Astrocyte (in vitro differentiated cells and primary cell): Measurements from ENCODE around the gene ZNF2. TPM values are rescaled to one million over a fixed set of nuclear protein-coding genes. Genes with fewer than 3 reads are reported as not detected.

ENCODE experiments used
- DNase-seq: peaks from one replicate; pipeline ENCODE4 v3.0.0-alpha.2; 2010; ENCODE audit warnings: low read depth
- FAIRE-seq: peaks from 2 replicates; lab custom pipeline; 2011; peaks lifted over from hg19 to GRCh38; lab: Jason Lieb, UNC
- H2AFZ ChIP-seq: 2 replicates; pipeline ENCODE4 v1.6.0; 2012; ENCODE audit warnings: low read depth, low read length, inconsistent platforms
- H3K27ac ChIP-seq: 2 replicates; pipeline ENCODE4 v1.5.1; 2011; ENCODE audit warnings: low read depth, low read length, inconsistent platforms
- H3K27me3 ChIP-seq: 2 replicates; pipeline ENCODE4 v1.6.0; 2011; ENCODE audit warnings: low read length, inconsistent platforms; ENCODE audit not compliant: insufficient read depth
- H3K36me3 ChIP-seq: 2 replicates; pipeline ENCODE4 v1.5.1; 2011; ENCODE audit warnings: low read length, inconsistent platforms; ENCODE audit not compliant: insufficient read depth
- H3K4me1 ChIP-seq: 2 replicates; pipeline ENCODE4 v1.5.1; 2011; ENCODE audit warnings: low read length, inconsistent platforms; ENCODE audit not compliant: insufficient read depth
- H3K4me2 ChIP-seq: 2 replicates; pipeline ENCODE4 v1.6.0; 2012; ENCODE audit warnings: low read length, inconsistent platforms
- H3K4me3 ChIP-seq: 2 replicates; pipeline ENCODE4 v1.5.1; 2011; ENCODE audit warnings: low read depth, mild to moderate bottlenecking, low read length, inconsistent platforms; ENCODE audit not compliant: insufficient read depth
- H3K79me2 ChIP-seq: 2 replicates; pipeline ENCODE4 v1.6.0; 2012; ENCODE audit warnings: mild to moderate bottlenecking, low read length, inconsistent platforms; ENCODE audit not compliant: insufficient read depth
- H3K9ac ChIP-seq: 2 replicates; pipeline ENCODE4 v1.6.0; 2012; ENCODE audit warnings: mild to moderate bottlenecking, low read length, inconsistent platforms
- H3K9me3 ChIP-seq: 2 replicates; pipeline ENCODE4 v1.5.1; 2012; ENCODE audit warnings: low read depth, mild to moderate bottlenecking, low read length, inconsistent platforms; ENCODE audit not compliant: insufficient read depth
- H4K20me1 ChIP-seq: 2 replicates; pipeline ENCODE4 v1.6.0; 2012; ENCODE audit warnings: low read length, inconsistent platforms; ENCODE audit not compliant: insufficient read depth
- H3K27ac Mint-ChIP-seq: one replicate; pipeline ENCODE4 v1.8.0; 2021; ENCODE audit warnings: mild to moderate bottlenecking, mixed read lengths; ENCODE audit not compliant: unreplicated experiment
- H3K27me3 Mint-ChIP-seq: one replicate; pipeline ENCODE4 v1.8.0; 2021; ENCODE audit warnings: low read depth, mixed read lengths; ENCODE audit not compliant: unreplicated experiment
- H3K36me3 Mint-ChIP-seq: one replicate; pipeline ENCODE4 v1.8.0; 2021; ENCODE audit warnings: low read depth, mixed read lengths; ENCODE audit not compliant: unreplicated experiment
- H3K4me1 Mint-ChIP-seq: one replicate; pipeline ENCODE4 v1.8.0; 2021; ENCODE audit warnings: low read depth, mixed read lengths; ENCODE audit not compliant: unreplicated experiment
- H3K4me3 Mint-ChIP-seq: one replicate; pipeline ENCODE4 v1.8.0; 2021; ENCODE audit warnings: mild to moderate bottlenecking, moderate library complexity, mixed read lengths; ENCODE audit not compliant: unreplicated experiment
- H3K9me3 Mint-ChIP-seq: one replicate; pipeline ENCODE4 v1.8.0; 2021; ENCODE audit warnings: mild to moderate bottlenecking, mixed read lengths; ENCODE audit not compliant: unreplicated experiment
- EZH2 ChIP-seq: IDR thresholded peaks from 2 replicates; pipeline ENCODE4 v1.6.1; 2012; ENCODE audit warnings: mild to moderate bottlenecking, low read length, inconsistent platforms; ENCODE audit not compliant: insufficient read depth
- total RNA-seq: library from RNA; stranded (reverse); gene quantifications from 2 replicates; pipeline ENCODE4 v1.2.1, GENCODE V29; 2021
- TF ChIP-seq, protein P1 (sequence below): IDR thresholded peaks from 2 replicates; pipeline ENCODE4 v1.5.1; 2011; ENCODE audit warnings: low read depth, mild to moderate bottlenecking, inconsistent platforms, low read length, moderate library complexity; ENCODE audit not compliant: insufficient read depth

Gene ZNF2
- total RNA-seq, 1 donor from 2014 or later, result 4.1 TPM

- Mint-ChIP-seq H3K36me3 (no peaks in the 10 kb centered on the region), H3K4me3 (no peak overlapping the region), H3K9me3 (peaks cover 17% of the 10 kb centered on the region), H3K27ac (peak overlapping the region; percentile 12), H3K27me3 (peaks cover 10% of the 10 kb centered on the region), H3K4me1 (no peaks in the 10 kb centered on the region)
- DNase-seq (peak; percentile 46), FAIRE-seq (no peak)
- H3K36me3 ChIP-seq, result no peaks in the 10 kb centered on the region
- no peak overlapping the region for H3K9ac ChIP-seq
- H4K20me1 ChIP-seq, result no peaks in the 10 kb centered on the region
- H3K9me3 ChIP-seq, result no peaks in the 10 kb centered on the region
- no peak for TF ChIP-seq EZH2
- TF ChIP-seq, protein P1, sequence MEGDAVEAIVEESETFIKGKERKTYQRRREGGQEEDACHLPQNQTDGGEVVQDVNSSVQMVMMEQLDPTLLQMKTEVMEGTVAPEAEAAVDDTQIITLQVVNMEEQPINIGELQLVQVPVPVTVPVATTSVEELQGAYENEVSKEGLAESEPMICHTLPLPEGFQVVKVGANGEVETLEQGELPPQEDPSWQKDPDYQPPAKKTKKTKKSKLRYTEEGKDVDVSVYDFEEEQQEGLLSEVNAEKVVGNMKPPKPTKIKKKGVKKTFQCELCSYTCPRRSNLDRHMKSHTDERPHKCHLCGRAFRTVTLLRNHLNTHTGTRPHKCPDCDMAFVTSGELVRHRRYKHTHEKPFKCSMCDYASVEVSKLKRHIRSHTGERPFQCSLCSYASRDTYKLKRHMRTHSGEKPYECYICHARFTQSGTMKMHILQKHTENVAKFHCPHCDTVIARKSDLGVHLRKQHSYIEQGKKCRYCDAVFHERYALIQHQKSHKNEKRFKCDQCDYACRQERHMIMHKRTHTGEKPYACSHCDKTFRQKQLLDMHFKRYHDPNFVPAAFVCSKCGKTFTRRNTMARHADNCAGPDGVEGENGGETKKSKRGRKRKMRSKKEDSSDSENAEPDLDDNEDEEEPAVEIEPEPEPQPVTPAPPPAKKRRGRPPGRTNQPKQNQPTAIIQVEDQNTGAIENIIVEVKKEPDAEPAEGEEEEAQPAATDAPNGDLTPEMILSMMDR, result peak; percentile 79
- H3K79me2 ChIP-seq, result no peaks in the 10 kb centered on the region
- no peak overlapping the region for H3K4me3 ChIP-seq
- H3K27ac ChIP-seq, result no peak overlapping the region
- no peaks in the 10 kb centered on the region for H3K4me1 ChIP-seq
- no peak overlapping the region for H2AFZ ChIP-seq
- no peak overlapping the region for H3K4me2 ChIP-seq
- H3K27me3 ChIP-seq, result no peaks in the 10 kb centered on the region
These were observed 66.1 kb downstream of the ZNF2 start for GRCh38 chr2:95231723-95232122.

GRCh38 chr2:95232232-95232631 is 66.6 kb downstream of the ZNF2 start:
- Mint-ChIP-seq H3K36me3 (no peaks in the 10 kb centered on the region), H3K4me1 (no peaks in the 10 kb centered on the region), H3K9me3 (peaks cover 17% of the 10 kb centered on the region), H3K27ac (no peak overlapping the region), H3K4me3 (no peak overlapping the region), H3K27me3 (peaks cover 10% of the 10 kb centered on the region)
- Histone ChIP-seq H4K20me1 (no peaks in the 10 kb centered on the region), H3K27me3 (no peaks in the 10 kb centered on the region), H3K4me1 (no peaks in the 10 kb centered on the region), H2AFZ (no peak overlapping the region), H3K27ac (no peak overlapping the region), H3K79me2 (no peaks in the 10 kb centered on the region), H3K9me3 (no peaks in the 10 kb centered on the region), H3K4me2 (no peak overlapping the region), H3K4me3 (no peak overlapping the region), H3K36me3 (no peaks in the 10 kb centered on the region), H3K9ac (no peak overlapping the region)
- DNase-seq (no peak), FAIRE-seq (no peak)
- TF ChIP-seq, protein P1, result no peak
- no peak for TF ChIP-seq EZH2

Other genes with a start within 250 kb of the ZNF2 start
- gene MAL, start 140.1 kb upstream of the ZNF2 start, total RNA-seq, result 0.41 TPM in 1 of 2 replicates, not detected in the other
- gene MRPS5, start 44.0 kb upstream of the ZNF2 start, total RNA-seq, result 52.7 and 57.4 TPM in 2 replicates
- gene ZNF514, start 6.0 kb upstream of the ZNF2 start, total RNA-seq, result 7.9 and 8.1 TPM in 2 replicates
- gene ZNF892, start 41.7 kb downstream of the ZNF2 start, total RNA-seq, result 4.8 and 5.9 TPM in 2 replicates
- 0.93 and 1.2 TPM in 2 replicates for gene PROM2, start 108.6 kb downstream of the ZNF2 start, total RNA-seq
- 0.68 and 1.5 TPM in 2 replicates for gene KCNIP3, start 131.5 kb downstream of the ZNF2 start, total RNA-seq
- 21.9 and 23.4 TPM in 2 replicates for gene FAHD2A, start 236.9 kb downstream of the ZNF2 start, total RNA-seq